ENCODE measurements around the gene KLF11. TPM values are rescaled to one million over a fixed set of nuclear protein-coding genes. Genes with fewer than 3 reads are reported as not detected.
A peak's percentile ranks its signal among the peaks of the same experiment; 100 is the strongest.

The KLF11 gene
- polyA plus RNA-seq, 3 donors: 21.0 to 69.8 (median 25.3) TPM

DNA sequence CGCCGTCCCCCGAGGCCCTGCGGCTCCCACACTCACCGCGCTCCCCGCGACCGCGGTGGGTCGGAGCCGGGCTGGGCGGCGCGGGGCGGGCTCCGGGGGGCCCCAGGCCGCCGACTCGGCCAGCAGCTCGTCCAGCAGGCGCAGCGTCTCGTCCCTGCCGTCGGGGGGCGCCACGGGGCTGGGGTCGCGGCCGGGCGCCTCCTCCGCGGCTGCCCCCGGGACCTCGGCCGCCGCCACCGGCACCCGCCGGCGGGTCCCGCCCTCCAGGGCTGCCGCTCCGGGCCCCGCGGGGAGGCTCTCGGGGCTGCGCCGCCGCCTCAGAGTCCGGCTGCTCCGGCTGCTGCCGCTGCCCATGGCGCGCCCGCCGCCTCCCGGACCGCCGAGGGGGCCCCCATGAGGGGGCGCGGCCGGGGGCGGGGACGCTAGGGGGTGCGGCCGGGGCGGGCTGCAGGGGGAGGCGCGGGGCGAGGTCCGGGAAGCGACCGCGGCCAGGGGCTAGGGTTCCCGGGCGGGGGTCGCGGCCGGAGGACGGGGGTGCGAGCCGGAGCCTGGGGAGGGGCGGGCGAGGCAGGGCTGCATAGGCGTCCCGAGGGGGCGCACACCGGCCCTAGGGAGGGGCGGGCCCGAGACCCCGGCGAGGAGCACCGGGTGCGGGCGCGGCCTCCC is 36.7 kb downstream of the KLF11 start, which contains the start of gene CYS1:
TSS of gene CYS1 (minus strand) at position 542 of the 666 bp plus-strand sequence. CDS start at position 354, 188 bp downstream.
- TF ChIP-seq, protein P1, sequence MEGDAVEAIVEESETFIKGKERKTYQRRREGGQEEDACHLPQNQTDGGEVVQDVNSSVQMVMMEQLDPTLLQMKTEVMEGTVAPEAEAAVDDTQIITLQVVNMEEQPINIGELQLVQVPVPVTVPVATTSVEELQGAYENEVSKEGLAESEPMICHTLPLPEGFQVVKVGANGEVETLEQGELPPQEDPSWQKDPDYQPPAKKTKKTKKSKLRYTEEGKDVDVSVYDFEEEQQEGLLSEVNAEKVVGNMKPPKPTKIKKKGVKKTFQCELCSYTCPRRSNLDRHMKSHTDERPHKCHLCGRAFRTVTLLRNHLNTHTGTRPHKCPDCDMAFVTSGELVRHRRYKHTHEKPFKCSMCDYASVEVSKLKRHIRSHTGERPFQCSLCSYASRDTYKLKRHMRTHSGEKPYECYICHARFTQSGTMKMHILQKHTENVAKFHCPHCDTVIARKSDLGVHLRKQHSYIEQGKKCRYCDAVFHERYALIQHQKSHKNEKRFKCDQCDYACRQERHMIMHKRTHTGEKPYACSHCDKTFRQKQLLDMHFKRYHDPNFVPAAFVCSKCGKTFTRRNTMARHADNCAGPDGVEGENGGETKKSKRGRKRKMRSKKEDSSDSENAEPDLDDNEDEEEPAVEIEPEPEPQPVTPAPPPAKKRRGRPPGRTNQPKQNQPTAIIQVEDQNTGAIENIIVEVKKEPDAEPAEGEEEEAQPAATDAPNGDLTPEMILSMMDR (IDR thresholded peaks at IDR 0.05): no peak
- Histone ChIP-seq H3K79me2 (ENCODE audit: insufficient read depth, low read length) (no peaks in the 10 kb centered on the region), H3K9me3 (replicated peaks in 1 of 2; ENCODE audit: control insufficient read depth in 1 of 2, insufficient read depth in 1 of 2, low read length in 2 of 2) (peaks cover 0 to 14% of the 10 kb centered on the region in 2 donors), H3K36me3 (replicated peaks in 1 of 2; ENCODE audit: control insufficient read depth in 1 of 2, insufficient read depth in 2 of 2, low read length in 2 of 2) (no peaks in the 10 kb centered on the region), H2AFZ (ENCODE audit: insufficient read depth, low read depth, low read length, poor library complexity, severe bottlenecking) (peak within 1 kb of the TSS; percentile 56), H3K9ac (ENCODE audit: insufficient read depth, low read length, poor library complexity, severe bottlenecking) (peak within 1 kb of the TSS; percentile 15), H3K4me1 (ENCODE audit: control insufficient read depth in 1 of 2, insufficient read depth in 2 of 2, low read length in 2 of 2) (peaks cover 8 to 17% of the 10 kb centered on the region in 2 donors), H3K4me2 (replicated peaks; ENCODE audit: extremely low read depth, low read length, poor library complexity, severe bottlenecking) (peak within 1 kb of the TSS; percentile 68), H4K20me1 (ENCODE audit: insufficient read depth, low read length) (no peaks in the 10 kb centered on the region), H3K27ac (ENCODE audit: low read depth in 1 of 2, low read length in 2 of 2) (no peak within 1 kb of the TSS), H3K27me3 (ENCODE audit: control insufficient read depth in 2 of 2, insufficient read depth in 2 of 2, low read length in 2 of 2) (peaks cover 79 to 91% of the 10 kb centered on the region in 2 donors), H3K4me3 (replicated peaks in 1 of 3; ENCODE audit: low read depth in 2 of 3, low read length in 3 of 3) (peak within 1 kb of the TSS in 1 of 3 experiments; percentile 54)
- under 1% methylated on average over 96 of the region's 98 CpGs for WGBS (ENCODE audit: insufficient coverage)
- Mint-ChIP-seq H3K27ac (no peak within 1 kb of the TSS), H3K4me1 (peaks cover 12% of the 10 kb centered on the region), H3K27me3 (ENCODE audit: low read depth in 3 of 3) (peaks cover 86 to 91% (median 87%) of the 10 kb centered on the region in 3 donors), H3K4me3 (peak within 1 kb of the TSS; percentile 46 to 86), H3K9me3 (peaks cover 0 to 13% (median 6%) of the 10 kb centered on the region in 7 donors), H3K36me3 (peaks cover 0 to 9% of the 10 kb centered on the region in 2 donors)
- intact Hi-C loops (cut with micrococcal nuclease): loop anchor here in 1 of 2 donors (5.0 kb wide), 1 partner anchor 587 kb away; no protein-coding TSS in a partner anchor
- no peak for DNase-seq

DNA sequence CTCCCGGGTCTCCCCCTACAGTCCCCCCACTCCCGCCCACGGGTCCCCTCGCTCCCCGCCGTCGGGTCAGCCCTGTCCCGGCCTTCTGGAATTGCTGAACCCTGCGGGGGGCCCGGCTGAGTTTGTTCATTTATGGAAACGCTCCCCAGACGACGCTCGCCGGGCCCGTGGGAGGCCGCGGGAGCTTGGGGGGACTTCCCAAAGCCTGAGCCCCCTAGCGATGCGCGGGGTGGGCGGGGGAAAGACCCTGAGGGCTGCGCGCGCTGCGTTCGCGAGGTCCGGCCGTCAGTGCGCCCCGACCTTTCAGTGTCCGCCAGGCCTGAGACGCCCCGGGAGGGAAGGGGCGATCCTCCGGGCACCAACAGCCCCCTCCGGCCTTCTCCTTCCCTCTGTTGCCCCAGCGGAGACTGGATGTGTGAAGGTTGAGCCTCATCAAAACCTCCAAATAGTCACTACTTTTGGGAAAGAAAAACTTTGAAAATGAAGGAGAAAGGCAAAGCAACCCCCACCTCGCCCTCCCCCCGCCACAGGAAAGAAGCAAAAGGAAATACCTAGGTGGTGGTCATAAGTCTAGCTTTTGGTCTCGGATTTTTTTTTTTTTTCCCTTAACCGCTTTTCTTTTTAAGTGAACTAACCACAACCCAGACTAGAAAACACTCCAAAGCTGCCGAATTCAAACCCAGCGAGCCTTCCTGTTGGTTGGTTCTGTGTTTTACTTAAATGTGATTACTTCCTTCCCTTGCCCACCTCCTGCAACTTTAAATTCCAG is 37.4 kb downstream of the KLF11 start:
- intact Hi-C loops (cut with micrococcal nuclease): no loop called here
- Mint-ChIP-seq H3K27ac (no peak overlapping the region), H3K27me3 (ENCODE audit: low read depth in 3 of 3) (peaks cover 85 to 91% (median 86%) of the 10 kb centered on the region in 3 donors), H3K36me3 (peaks cover 0 to 9% of the 10 kb centered on the region in 2 donors), H3K4me3 (peak overlapping the region; percentile 46 to 84), H3K9me3 (peaks cover 0 to 13% (median 6%) of the 10 kb centered on the region in 7 donors), H3K4me1 (peaks cover 12% of the 10 kb centered on the region)
- H4K20me1 ChIP-seq (ENCODE audit: insufficient read depth, low read length): no peaks in the 10 kb centered on the region
- no peak overlapping the region for H2AFZ ChIP-seq (ENCODE audit: insufficient read depth, low read depth, low read length, poor library complexity, severe bottlenecking)
- peak overlapping the region; percentile 9 for H3K4me2 ChIP-seq (replicated peaks; ENCODE audit: extremely low read depth, low read length, poor library complexity, severe bottlenecking)
- H3K4me3 ChIP-seq (replicated peaks in 1 of 3; ENCODE audit: low read depth in 2 of 3, low read length in 3 of 3): peak overlapping the region in 1 of 3 experiments; percentile 5
- no peak overlapping the region for H3K27ac ChIP-seq (ENCODE audit: low read depth in 1 of 2, low read length in 2 of 2)
- WGBS (ENCODE audit: insufficient coverage): under 1% methylated on average over 29 of the region's 45 CpGs
- no peak for DNase-seq
- no peaks in the 10 kb centered on the region for H3K79me2 ChIP-seq (ENCODE audit: insufficient read depth, low read length)
- peaks cover 83 to 91% of the 10 kb centered on the region in 2 donors for H3K27me3 ChIP-seq (ENCODE audit: control insufficient read depth in 2 of 2, insufficient read depth in 2 of 2, low read length in 2 of 2)
- peaks cover 8 to 17% of the 10 kb centered on the region in 2 donors for H3K4me1 ChIP-seq (ENCODE audit: control insufficient read depth in 1 of 2, insufficient read depth in 2 of 2, low read length in 2 of 2)
- TF ChIP-seq, protein P1 (IDR thresholded peaks at IDR 0.05): no peak
- no peaks in the 10 kb centered on the region for H3K36me3 ChIP-seq (replicated peaks in 1 of 2; ENCODE audit: control insufficient read depth in 1 of 2, insufficient read depth in 2 of 2, low read length in 2 of 2)
- peaks cover 0 to 14% of the 10 kb centered on the region in 2 donors for H3K9me3 ChIP-seq (replicated peaks in 1 of 2; ENCODE audit: control insufficient read depth in 1 of 2, insufficient read depth in 1 of 2, low read length in 2 of 2)
- no peak overlapping the region for H3K9ac ChIP-seq (ENCODE audit: insufficient read depth, low read length, poor library complexity, severe bottlenecking)
